ENCODE data around the gene GAL3ST3. TPM values are rescaled to one million over a fixed set of nuclear protein-coding genes. Genes with fewer than 3 reads are reported as not detected.

The GAL3ST3 gene
- total and polyA plus RNA-seq, 4 donors: not detected

DNA sequence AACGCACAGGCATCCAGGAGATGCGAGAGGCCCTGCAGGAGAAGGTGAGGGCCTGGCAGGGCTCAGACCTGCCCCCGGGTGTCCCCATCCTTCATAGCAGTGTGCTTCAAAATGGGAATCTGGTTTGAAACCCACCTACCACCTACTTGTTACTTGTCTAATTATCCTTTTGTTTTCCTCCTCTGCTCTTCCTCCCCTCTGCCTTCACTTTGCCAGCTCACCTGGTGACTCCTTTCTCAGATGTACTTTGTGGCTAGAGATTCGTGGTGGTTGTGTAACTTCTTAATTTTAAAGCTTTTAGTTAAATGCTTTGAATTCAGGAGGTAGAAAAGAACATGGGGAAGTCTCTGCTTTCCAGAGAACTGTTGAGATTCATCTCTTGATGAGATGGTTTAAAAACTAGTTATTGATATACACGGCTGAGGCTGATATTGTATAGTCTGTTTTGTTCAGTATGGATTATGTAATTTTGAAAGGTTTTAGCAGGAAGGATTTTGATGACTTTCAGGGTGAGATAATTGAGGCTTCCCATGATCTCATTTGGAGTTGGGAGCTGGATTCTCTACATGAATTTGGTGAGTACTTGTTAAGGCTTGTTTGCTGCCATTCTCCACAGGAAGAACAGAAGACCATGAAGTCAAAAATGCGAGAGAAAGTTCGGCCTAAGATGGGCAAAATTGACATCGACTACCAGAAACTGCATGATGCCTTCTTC lies 11.2 kb upstream of the GAL3ST3 start:
- 82% methylated on average over 8 of the region's 8 CpGs for WGBS, 2 donors
- TF ChIP-seq, protein P1, sequence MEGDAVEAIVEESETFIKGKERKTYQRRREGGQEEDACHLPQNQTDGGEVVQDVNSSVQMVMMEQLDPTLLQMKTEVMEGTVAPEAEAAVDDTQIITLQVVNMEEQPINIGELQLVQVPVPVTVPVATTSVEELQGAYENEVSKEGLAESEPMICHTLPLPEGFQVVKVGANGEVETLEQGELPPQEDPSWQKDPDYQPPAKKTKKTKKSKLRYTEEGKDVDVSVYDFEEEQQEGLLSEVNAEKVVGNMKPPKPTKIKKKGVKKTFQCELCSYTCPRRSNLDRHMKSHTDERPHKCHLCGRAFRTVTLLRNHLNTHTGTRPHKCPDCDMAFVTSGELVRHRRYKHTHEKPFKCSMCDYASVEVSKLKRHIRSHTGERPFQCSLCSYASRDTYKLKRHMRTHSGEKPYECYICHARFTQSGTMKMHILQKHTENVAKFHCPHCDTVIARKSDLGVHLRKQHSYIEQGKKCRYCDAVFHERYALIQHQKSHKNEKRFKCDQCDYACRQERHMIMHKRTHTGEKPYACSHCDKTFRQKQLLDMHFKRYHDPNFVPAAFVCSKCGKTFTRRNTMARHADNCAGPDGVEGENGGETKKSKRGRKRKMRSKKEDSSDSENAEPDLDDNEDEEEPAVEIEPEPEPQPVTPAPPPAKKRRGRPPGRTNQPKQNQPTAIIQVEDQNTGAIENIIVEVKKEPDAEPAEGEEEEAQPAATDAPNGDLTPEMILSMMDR (IDR thresholded peaks at IDR 0.05; ENCODE audit: control extremely low read depth, extremely low read depth): no peak
- no peak for ATAC-seq (ENCODE audit: insufficient read depth, low FRiP score)

DNA sequence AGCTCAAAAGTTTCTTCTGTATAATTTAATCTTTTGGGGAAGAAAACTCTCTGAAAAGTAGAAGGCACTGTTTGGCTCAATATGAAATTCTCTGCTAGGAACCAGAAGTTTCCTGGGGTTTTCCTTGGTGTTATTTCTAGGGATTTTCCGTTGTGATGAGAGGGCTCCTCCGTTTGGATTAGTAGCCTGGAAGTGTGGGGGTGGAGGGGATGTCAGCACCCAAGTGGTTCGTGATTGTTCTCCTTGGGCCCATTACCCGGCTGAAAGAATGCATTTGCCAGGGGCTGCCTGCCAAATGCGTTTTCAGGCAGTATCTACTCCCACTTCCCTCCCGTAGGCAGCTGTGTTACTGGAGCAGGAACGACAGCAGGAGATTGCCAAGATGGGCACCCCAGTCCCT lies 7.5 kb upstream of the GAL3ST3 start:
- H3K27ac ChIP-seq (ENCODE audit: low read depth in 1 of 2, low read length in 1 of 2): no peak overlapping the region
- TF ChIP-seq, protein P1 (IDR thresholded peaks at IDR 0.05; ENCODE audit: control extremely low read depth, extremely low read depth): no peak
- DNase-seq: no peak
- H3K9me3 ChIP-seq (ENCODE audit: control insufficient read depth in 4 of 4, insufficient read depth in 3 of 4, low read length in 3 of 4): peaks cover 0 to 2% (median 0%) of the 10 kb centered on the region in 4 donors
- H3K9ac ChIP-seq (ENCODE audit: insufficient read depth in 1 of 2, low read length in 2 of 2): no peak overlapping the region
- ATAC-seq (ENCODE audit: insufficient read depth, low FRiP score): no peak
- no peaks in the 10 kb centered on the region for H3K27me3 ChIP-seq (ENCODE audit: control insufficient read depth in 3 of 3, insufficient read depth in 3 of 3, low read length in 2 of 3)
- H3K4me1 ChIP-seq (ENCODE audit: control insufficient read depth in 5 of 5, insufficient read depth in 5 of 5, low read length in 5 of 5): peaks cover 0 to 11% (median 5%) of the 10 kb centered on the region in 5 donors
- WGBS, 2 donors: 73 to 80% methylated on average over 7 of the region's 7 CpGs
- H3K36me3 ChIP-seq (ENCODE audit: control insufficient read depth in 4 of 4, insufficient read depth in 4 of 4, low read length in 4 of 4): peaks cover 47 to 56% (median 53%) of the 10 kb centered on the region in 4 donors
- no peak overlapping the region for H3K4me3 ChIP-seq

More for the DNA sequence above, 11.2 kb upstream of the GAL3ST3 start:
- peaks cover 59 to 79% (median 66%) of the 10 kb centered on the region in 4 donors for H3K36me3 ChIP-seq (ENCODE audit: control insufficient read depth in 4 of 4, insufficient read depth in 4 of 4, low read length in 4 of 4)
- H3K9me3 ChIP-seq (ENCODE audit: control insufficient read depth in 4 of 4, insufficient read depth in 3 of 4, low read length in 3 of 4): peaks cover 0 to 2% (median 0%) of the 10 kb centered on the region in 4 donors
- no peak overlapping the region for H3K9ac ChIP-seq (ENCODE audit: insufficient read depth in 1 of 2, low read length in 2 of 2)
- no peak overlapping the region for H3K4me3 ChIP-seq
- H3K27me3 ChIP-seq (ENCODE audit: control insufficient read depth in 3 of 3, insufficient read depth in 3 of 3, low read length in 2 of 3): no peaks in the 10 kb centered on the region
- H3K4me1 ChIP-seq (ENCODE audit: control insufficient read depth in 5 of 5, insufficient read depth in 5 of 5, low read length in 5 of 5): no peaks in the 10 kb centered on the region
- no peak overlapping the region for H3K27ac ChIP-seq (ENCODE audit: low read depth in 1 of 2, low read length in 1 of 2)
- DNase-seq: no peak

DNA sequence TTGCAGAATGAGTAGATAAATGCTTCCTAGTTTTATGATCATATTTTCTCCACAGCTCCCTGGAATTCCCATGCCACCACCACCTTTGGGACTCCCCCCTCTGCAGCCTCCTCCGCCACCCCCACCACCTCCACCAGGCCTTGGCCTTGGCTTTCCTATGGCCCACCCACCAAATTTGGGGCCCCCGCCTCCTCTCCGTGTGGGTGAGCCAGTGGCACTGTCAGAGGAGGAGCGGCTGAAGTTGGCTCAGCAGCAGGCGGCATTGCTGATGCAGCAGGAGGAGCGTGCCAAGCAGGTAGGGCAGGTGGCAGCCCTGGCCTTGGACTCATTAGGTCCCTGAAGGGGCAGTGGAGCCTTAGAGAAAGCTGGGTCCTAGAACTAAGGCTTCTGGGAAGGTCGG lies 6.1 kb upstream of the GAL3ST3 start:
- TF ChIP-seq, protein P1 (IDR thresholded peaks at IDR 0.05; ENCODE audit: control extremely low read depth, extremely low read depth): no peak
- no peak overlapping the region for H3K9ac ChIP-seq (ENCODE audit: insufficient read depth in 1 of 2, low read length in 2 of 2)
- 98% methylated on average over 7 of the region's 7 CpGs for WGBS, 2 donors
- H3K27me3 ChIP-seq (ENCODE audit: control insufficient read depth in 3 of 3, insufficient read depth in 3 of 3, low read length in 2 of 3): no peaks in the 10 kb centered on the region
- DNase-seq (no peak), ATAC-seq (ENCODE audit: insufficient read depth, low FRiP score) (no peak)
- no peak overlapping the region for H3K4me3 ChIP-seq
- H3K9me3 ChIP-seq (ENCODE audit: control insufficient read depth in 4 of 4, insufficient read depth in 3 of 4, low read length in 3 of 4): peaks cover 0 to 2% (median 0%) of the 10 kb centered on the region in 4 donors
- H3K4me1 ChIP-seq (ENCODE audit: control insufficient read depth in 5 of 5, insufficient read depth in 5 of 5, low read length in 5 of 5): peaks cover 4 to 20% (median 8%) of the 10 kb centered on the region in 5 donors
- peaks cover 34 to 43% (median 41%) of the 10 kb centered on the region in 4 donors for H3K36me3 ChIP-seq (ENCODE audit: control insufficient read depth in 4 of 4, insufficient read depth in 4 of 4, low read length in 4 of 4)
- no peak overlapping the region for H3K27ac ChIP-seq (ENCODE audit: low read depth in 1 of 2, low read length in 1 of 2)
